ENCODE data around the gene HSPA1A. TPM values are rescaled to one million over a fixed set of nuclear protein-coding genes. Genes with fewer than 3 reads are reported as not detected.
"Not testable (repeated sequence)": the region's sequence is repeated elsewhere in the genome, so short reads cannot be mapped to it uniquely, and the experiment has no call there.

The HSPA1A gene
- total and polyA plus RNA-seq, 12 donors: 48.5 to 261 (median 183) TPM

DNA sequence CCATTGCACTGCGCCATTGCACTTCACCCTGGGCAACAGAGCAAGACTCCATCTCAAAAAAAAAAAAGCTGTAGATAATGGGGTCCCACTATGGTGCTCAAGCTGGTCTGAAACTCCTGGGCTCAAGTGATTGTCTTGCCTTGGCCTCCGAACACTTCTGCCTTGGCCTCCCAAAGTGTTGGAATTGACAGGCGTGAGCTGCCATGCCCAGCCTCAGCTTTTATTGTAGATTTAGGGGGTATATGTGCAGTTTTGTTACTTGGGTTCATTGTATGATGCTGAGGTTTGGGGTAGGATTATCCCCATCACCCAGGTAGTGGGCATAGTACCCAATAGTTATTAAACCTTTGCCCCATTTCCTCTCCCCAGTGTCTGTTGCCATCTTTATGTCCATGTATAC is 23.6 kb downstream of the HSPA1A start:
- TF ChIP-seq, protein P1, sequence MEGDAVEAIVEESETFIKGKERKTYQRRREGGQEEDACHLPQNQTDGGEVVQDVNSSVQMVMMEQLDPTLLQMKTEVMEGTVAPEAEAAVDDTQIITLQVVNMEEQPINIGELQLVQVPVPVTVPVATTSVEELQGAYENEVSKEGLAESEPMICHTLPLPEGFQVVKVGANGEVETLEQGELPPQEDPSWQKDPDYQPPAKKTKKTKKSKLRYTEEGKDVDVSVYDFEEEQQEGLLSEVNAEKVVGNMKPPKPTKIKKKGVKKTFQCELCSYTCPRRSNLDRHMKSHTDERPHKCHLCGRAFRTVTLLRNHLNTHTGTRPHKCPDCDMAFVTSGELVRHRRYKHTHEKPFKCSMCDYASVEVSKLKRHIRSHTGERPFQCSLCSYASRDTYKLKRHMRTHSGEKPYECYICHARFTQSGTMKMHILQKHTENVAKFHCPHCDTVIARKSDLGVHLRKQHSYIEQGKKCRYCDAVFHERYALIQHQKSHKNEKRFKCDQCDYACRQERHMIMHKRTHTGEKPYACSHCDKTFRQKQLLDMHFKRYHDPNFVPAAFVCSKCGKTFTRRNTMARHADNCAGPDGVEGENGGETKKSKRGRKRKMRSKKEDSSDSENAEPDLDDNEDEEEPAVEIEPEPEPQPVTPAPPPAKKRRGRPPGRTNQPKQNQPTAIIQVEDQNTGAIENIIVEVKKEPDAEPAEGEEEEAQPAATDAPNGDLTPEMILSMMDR (IDR thresholded peaks at IDR 0.05): no peak
- TF ChIP-seq POLR2A (IDR thresholded peaks at IDR 0.05): no peak
- 94 to 100% (median 99%) methylated on average over 3 of the region's 3 CpGs for WGBS, 4 donors
- Histone ChIP-seq H3K9me3 (replicated peaks in 1 of 3) (no peaks in the 10 kb centered on the region), H3K27ac (no peak overlapping the region), H3K4me3 (no peak overlapping the region), H3K27me3 (no peaks in the 10 kb centered on the region), H3K4me1 (replicated peaks in 1 of 2) (peaks cover 25 to 37% of the 10 kb centered on the region in 2 donors), H3K36me3 (replicated peaks in 1 of 2) (peaks cover 0 to 40% of the 10 kb centered on the region in 2 donors)
- intact Hi-C loops (cut with DNase I): loop anchor here (5.0 to 10.0 kb wide), 2 partner anchors 152 to 154 kb away; partner anchors contain the start of gene LY6G5C (in 1 of the 2)
- DNase-seq: no peak

DNA sequence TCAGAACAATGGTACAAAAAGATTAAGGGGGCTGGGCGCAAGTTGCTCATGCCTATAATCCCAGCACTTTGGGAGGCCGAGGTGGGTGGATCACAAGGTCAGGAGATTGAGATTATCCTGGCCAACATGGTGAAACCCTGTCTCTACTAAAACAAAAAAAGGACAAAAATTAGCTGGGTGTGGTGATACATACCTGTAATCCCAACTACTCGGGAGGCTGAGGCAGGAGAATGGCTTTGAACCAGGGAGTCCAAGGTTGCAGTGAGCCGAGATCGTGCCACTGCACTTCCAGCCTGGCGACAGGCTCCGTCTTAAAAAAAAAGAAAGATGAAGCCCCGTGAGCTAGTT is 24.4 kb downstream of the HSPA1A start:
- H3K4me1 ChIP-seq (replicated peaks in 1 of 2): peaks cover 25 to 34% of the 10 kb centered on the region in 2 donors
- not testable (repeated sequence) for H3K9me3 ChIP-seq (replicated peaks in 1 of 3); DNase-seq; H3K27me3 ChIP-seq; H3K27ac ChIP-seq; H3K4me3 ChIP-seq
- intact Hi-C loops (cut with DNase I): loop anchor here (5.0 to 10.0 kb wide), 2 partner anchors 152 to 155 kb away; partner anchors contain the start of gene LY6G5C (in 1 of the 2)
- 79 to 87% (median 81%) methylated on average over 8 of the region's 8 CpGs for WGBS, 4 donors
- H3K36me3 ChIP-seq (replicated peaks in 1 of 2): peaks cover 0 to 40% of the 10 kb centered on the region in 2 donors

DNA sequence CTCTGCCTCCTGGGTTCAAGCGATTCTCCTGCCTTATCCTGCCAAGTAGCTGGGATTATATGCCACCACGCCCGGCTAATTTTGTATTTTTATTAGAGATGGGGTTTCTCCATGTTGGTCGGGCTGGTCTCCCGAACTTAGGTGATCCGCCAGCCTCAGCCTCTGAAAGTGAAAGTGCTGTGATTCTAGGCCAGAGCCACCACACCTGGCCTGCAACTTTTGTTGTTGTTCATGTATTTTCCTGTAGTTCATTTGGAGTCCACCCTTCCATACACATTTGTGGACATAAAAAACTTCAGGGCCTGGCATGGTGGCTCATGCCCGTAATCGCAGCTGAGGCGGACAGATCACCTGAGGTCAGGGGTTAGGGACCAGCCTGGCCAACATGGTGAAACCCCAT is 26.7 kb downstream of the HSPA1A start:
- WGBS, 4 donors: 91 to 96% (median 92%) methylated on average over 9 of the region's 9 CpGs

DNA sequence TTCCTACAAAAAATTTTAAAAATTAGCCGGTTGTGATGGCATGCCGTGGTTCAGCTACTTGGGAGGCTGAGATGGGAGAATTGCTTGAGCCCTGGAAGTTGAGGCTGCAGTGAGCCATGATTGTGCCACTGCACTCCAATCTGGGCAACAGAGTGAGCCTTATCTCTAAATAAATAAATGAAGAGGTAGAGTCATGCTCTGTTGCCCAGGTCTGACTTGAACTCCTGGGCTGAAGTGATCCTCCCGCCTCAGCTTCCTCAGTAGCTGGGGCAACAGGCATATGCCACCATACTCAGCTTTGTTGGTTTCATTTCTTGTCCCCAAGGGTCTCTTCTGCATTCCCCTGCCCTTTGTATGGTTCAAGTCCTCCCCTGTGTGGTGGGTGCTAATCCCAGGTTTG is 29.2 kb downstream of the HSPA1A start:
- no peak overlapping the region for H3K27ac ChIP-seq
- intact Hi-C loops (cut with DNase I): no loop called here
- H3K27me3 ChIP-seq: no peaks in the 10 kb centered on the region
- TF ChIP-seq, protein P1 (IDR thresholded peaks at IDR 0.05): no peak
- TF ChIP-seq POLR2A (IDR thresholded peaks at IDR 0.05): no peak
- 95 to 100% (median 97%) methylated on average over 3 of the region's 3 CpGs for WGBS, 4 donors
- H3K36me3 ChIP-seq (replicated peaks in 1 of 2): peaks cover 0 to 16% of the 10 kb centered on the region in 2 donors
- H3K4me1 ChIP-seq (replicated peaks in 1 of 2): no peaks in the 10 kb centered on the region
- no peak for DNase-seq
- no peak overlapping the region for H3K4me3 ChIP-seq
- no peaks in the 10 kb centered on the region for H3K9me3 ChIP-seq (replicated peaks in 1 of 3)

More for the DNA sequence above, 26.7 kb downstream of the HSPA1A start:
- intact Hi-C loops (cut with DNase I): no loop called here
- Histone ChIP-seq H3K27ac (no peak overlapping the region), H3K27me3 (no peaks in the 10 kb centered on the region), H3K9me3 (replicated peaks in 1 of 3) (no peaks in the 10 kb centered on the region), H3K4me3 (no peak overlapping the region), H3K4me1 (replicated peaks in 1 of 2) (peaks cover 15 to 21% of the 10 kb centered on the region in 2 donors), H3K36me3 (replicated peaks in 1 of 2) (peaks cover 0 to 40% of the 10 kb centered on the region in 2 donors)
- no peak for DNase-seq
- TF ChIP-seq, protein P1 (IDR thresholded peaks at IDR 0.05): no peak
- TF ChIP-seq POLR2A (IDR thresholded peaks at IDR 0.05): no peak

DNA sequence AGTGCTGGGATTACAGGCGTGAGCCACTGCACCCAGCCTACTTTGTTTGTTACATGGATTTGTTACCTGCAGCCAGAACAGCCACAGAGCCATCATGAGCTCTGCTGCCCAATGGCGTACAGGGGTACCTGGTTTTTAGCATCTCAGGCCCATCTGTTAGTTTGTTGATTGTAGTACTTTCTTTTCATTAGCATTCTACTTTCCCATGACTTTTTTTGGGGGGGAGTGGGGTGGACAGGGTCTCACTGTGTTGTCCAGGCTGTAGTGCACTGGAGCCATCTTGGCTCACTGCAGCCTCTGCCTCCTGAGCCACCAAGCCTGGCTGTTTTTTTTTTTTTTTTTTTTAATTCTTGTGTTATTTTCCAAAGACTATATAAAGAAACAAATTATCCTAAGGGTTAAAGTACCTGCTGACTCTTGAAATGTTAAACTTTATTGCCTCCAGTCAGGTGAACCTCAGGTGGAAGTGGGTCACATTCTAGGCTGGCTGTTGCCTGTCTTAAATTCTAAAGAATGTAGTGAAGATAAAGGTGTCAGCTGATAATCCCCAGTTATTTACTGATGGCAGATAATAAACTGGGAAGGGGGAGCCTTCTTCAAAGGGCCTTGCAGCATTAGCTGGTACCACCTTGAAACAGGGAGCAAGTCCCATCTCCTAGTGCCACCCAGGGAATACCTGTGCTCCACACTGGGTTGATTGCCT is 32.1 kb downstream of the HSPA1A start:
- TF ChIP-seq POLR2A (IDR thresholded peaks at IDR 0.05): no peak
- Histone ChIP-seq H3K4me3 (no peak overlapping the region), H3K27me3 (no peaks in the 10 kb centered on the region), H3K27ac (no peak overlapping the region), H3K9me3 (replicated peaks in 1 of 3) (no peaks in the 10 kb centered on the region), H3K4me1 (replicated peaks in 1 of 2) (no peaks in the 10 kb centered on the region), H3K36me3 (replicated peaks in 1 of 2) (no peaks in the 10 kb centered on the region)
- intact Hi-C loops (cut with DNase I): no loop called here
- 89 to 100% (median 94%) methylated on average over 2 of the region's 2 CpGs for WGBS, 4 donors
- DNase-seq: no peak

Data from adrenal gland (tissue), 12 donors.